ENCODE data around the gene ILDR1.

GRCh38 chr3:121942116-121942786 is 79.8 kb downstream of the ILDR1 start:
- TF ChIP-seq, protein P1, sequence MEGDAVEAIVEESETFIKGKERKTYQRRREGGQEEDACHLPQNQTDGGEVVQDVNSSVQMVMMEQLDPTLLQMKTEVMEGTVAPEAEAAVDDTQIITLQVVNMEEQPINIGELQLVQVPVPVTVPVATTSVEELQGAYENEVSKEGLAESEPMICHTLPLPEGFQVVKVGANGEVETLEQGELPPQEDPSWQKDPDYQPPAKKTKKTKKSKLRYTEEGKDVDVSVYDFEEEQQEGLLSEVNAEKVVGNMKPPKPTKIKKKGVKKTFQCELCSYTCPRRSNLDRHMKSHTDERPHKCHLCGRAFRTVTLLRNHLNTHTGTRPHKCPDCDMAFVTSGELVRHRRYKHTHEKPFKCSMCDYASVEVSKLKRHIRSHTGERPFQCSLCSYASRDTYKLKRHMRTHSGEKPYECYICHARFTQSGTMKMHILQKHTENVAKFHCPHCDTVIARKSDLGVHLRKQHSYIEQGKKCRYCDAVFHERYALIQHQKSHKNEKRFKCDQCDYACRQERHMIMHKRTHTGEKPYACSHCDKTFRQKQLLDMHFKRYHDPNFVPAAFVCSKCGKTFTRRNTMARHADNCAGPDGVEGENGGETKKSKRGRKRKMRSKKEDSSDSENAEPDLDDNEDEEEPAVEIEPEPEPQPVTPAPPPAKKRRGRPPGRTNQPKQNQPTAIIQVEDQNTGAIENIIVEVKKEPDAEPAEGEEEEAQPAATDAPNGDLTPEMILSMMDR (IDR thresholded peaks at IDR 0.05): no peak
- TF ChIP-seq EP300 (IDR thresholded peaks at IDR 0.05) (no peak), POLR2A (IDR thresholded peaks at IDR 0.05) (no peak)
